Measurements from ENCODE around the gene C14orf132.

C14orf132 gene

GRCh38 chr14:96105089-96105925, 66.1 kb downstream of the C14orf132 start:
- no peak for TF ChIP-seq POLR2A (IDR thresholded peaks at IDR 0.05; ENCODE audit: low read depth, low read length)
- TF ChIP-seq TAF1 (IDR thresholded peaks at IDR 0.05; ENCODE audit: borderline replicate concordance, low read depth, low read length): no peak
- no peak for TF ChIP-seq POLR2AphosphoS5 (IDR thresholded peaks at IDR 0.05; ENCODE audit: low read depth, low read length)
- FAIRE-seq (no peak), DNase-seq (ENCODE audit: insufficient read length) (no peak)

GRCh38 chr14:96105926-96106441, 66.8 kb downstream of the C14orf132 start:
- no peak for DNase-seq (ENCODE audit: insufficient read length)
- FAIRE-seq: no peak

GRCh38 chr14:96106891-96107290, 67.7 kb downstream of the C14orf132 start:
- FAIRE-seq (no peak), DNase-seq (ENCODE audit: insufficient read length) (no peak)
- TF ChIP-seq POLR2A (IDR thresholded peaks at IDR 0.05; ENCODE audit: low read depth, low read length) (no peak), POLR2AphosphoS5 (IDR thresholded peaks at IDR 0.05; ENCODE audit: low read depth, low read length) (no peak), TAF1 (IDR thresholded peaks at IDR 0.05; ENCODE audit: borderline replicate concordance, low read depth, low read length) (no peak)

More at GRCh38 chr14:96105926-96106441, 66.8 kb downstream of the C14orf132 start:
- TF ChIP-seq POLR2A (IDR thresholded peaks at IDR 0.05; ENCODE audit: low read depth, low read length): no peak
- no peak for TF ChIP-seq POLR2AphosphoS5 (IDR thresholded peaks at IDR 0.05; ENCODE audit: low read depth, low read length)
- no peak for TF ChIP-seq TAF1 (IDR thresholded peaks at IDR 0.05; ENCODE audit: borderline replicate concordance, low read depth, low read length)

GRCh38 chr14:96108061-96108795, 69.1 kb downstream of the C14orf132 start:
- FAIRE-seq (no peak), DNase-seq (ENCODE audit: insufficient read length) (no peak)
- TF ChIP-seq POLR2A (IDR thresholded peaks at IDR 0.05; ENCODE audit: low read depth, low read length) (no peak), TAF1 (IDR thresholded peaks at IDR 0.05; ENCODE audit: borderline replicate concordance, low read depth, low read length) (no peak), POLR2AphosphoS5 (IDR thresholded peaks at IDR 0.05; ENCODE audit: low read depth, low read length) (no peak)

GRCh38 chr14:96108911-96109310, 69.7 kb downstream of the C14orf132 start:
- no peak for FAIRE-seq
- TF ChIP-seq TAF1 (IDR thresholded peaks at IDR 0.05; ENCODE audit: borderline replicate concordance, low read depth, low read length): no peak
- no peak for TF ChIP-seq POLR2A (IDR thresholded peaks at IDR 0.05; ENCODE audit: low read depth, low read length)
- TF ChIP-seq POLR2AphosphoS5 (IDR thresholded peaks at IDR 0.05; ENCODE audit: low read depth, low read length): no peak
- DNase-seq (ENCODE audit: insufficient read length): no peak

GRCh38 chr14:96109596-96110355, 70.6 kb downstream of the C14orf132 start:
- TF ChIP-seq TAF1 (IDR thresholded peaks at IDR 0.05; ENCODE audit: borderline replicate concordance, low read depth, low read length) (no peak), POLR2AphosphoS5 (IDR thresholded peaks at IDR 0.05; ENCODE audit: low read depth, low read length) (no peak), POLR2A (IDR thresholded peaks at IDR 0.05; ENCODE audit: low read depth, low read length) (no peak)
- no peak for FAIRE-seq
- DNase-seq (ENCODE audit: insufficient read length): no peak

- FAIRE-seq: no peak
- no peak for TF ChIP-seq TAF1 (IDR thresholded peaks at IDR 0.05; ENCODE audit: borderline replicate concordance, low read depth, low read length)
- no peak for TF ChIP-seq POLR2AphosphoS5 (IDR thresholded peaks at IDR 0.05; ENCODE audit: low read depth, low read length)
- no peak for TF ChIP-seq POLR2A (IDR thresholded peaks at IDR 0.05; ENCODE audit: low read depth, low read length)
- no peak for DNase-seq (ENCODE audit: insufficient read length)
These were observed 72.9 kb downstream of the C14orf132 start for GRCh38 chr14:96112032-96112431.

- DNase-seq (ENCODE audit: insufficient read length): no peak
- no peak for FAIRE-seq
- TF ChIP-seq POLR2A (IDR thresholded peaks at IDR 0.05; ENCODE audit: low read depth, low read length) (no peak), POLR2AphosphoS5 (IDR thresholded peaks at IDR 0.05; ENCODE audit: low read depth, low read length) (no peak), TAF1 (IDR thresholded peaks at IDR 0.05; ENCODE audit: borderline replicate concordance, low read depth, low read length) (no peak)
These were observed 74.8 kb downstream of the C14orf132 start for GRCh38 chr14:96114002-96114401.

- no peak for FAIRE-seq
- TF ChIP-seq TAF1 (IDR thresholded peaks at IDR 0.05; ENCODE audit: borderline replicate concordance, low read depth, low read length): no peak
- TF ChIP-seq POLR2AphosphoS5 (IDR thresholded peaks at IDR 0.05; ENCODE audit: low read depth, low read length): no peak
- TF ChIP-seq POLR2A (IDR thresholded peaks at IDR 0.05; ENCODE audit: low read depth, low read length): no peak
- DNase-seq (ENCODE audit: insufficient read length): no peak
These were observed 78.1 kb downstream of the C14orf132 start for GRCh38 chr14:96117101-96117897.

GRCh38 chr14:96117960-96118359, 78.8 kb downstream of the C14orf132 start:
- FAIRE-seq: no peak
- no peak for TF ChIP-seq POLR2AphosphoS5 (IDR thresholded peaks at IDR 0.05; ENCODE audit: low read depth, low read length)
- TF ChIP-seq TAF1 (IDR thresholded peaks at IDR 0.05; ENCODE audit: borderline replicate concordance, low read depth, low read length): no peak
- no peak for TF ChIP-seq POLR2A (IDR thresholded peaks at IDR 0.05; ENCODE audit: low read depth, low read length)
- no peak for DNase-seq (ENCODE audit: insufficient read length)

Data from GM12892 (cell line).